Duodenal mucosa (tissue), 2 donors: ENCODE measurements around the gene RSPH1.

Source experiments
- H3K27ac ChIP-seq: one replicate; pipeline ENCODE4 v1.7.0; 2013; ENCODE audit warnings: low read depth, low read length
- H3K27me3 ChIP-seq, 2 donors: one replicate each; pipeline ENCODE4 v1.7.0; 2013; ENCODE audit warnings: low read length in 2 of 2, control low read depth in 1 of 2; ENCODE audit not compliant: insufficient read depth in 2 of 2, control insufficient read depth in 1 of 2
- H3K36me3 ChIP-seq, 2 donors: one replicate each; pipeline ENCODE4 v1.7.0; 2013; ENCODE audit warnings: low read length in 2 of 2, control low read depth in 1 of 2; ENCODE audit not compliant: insufficient read depth in 2 of 2, control insufficient read depth in 1 of 2
- H3K4me1 ChIP-seq, 2 donors: one replicate each; pipeline ENCODE4 v1.7.0; 2013; ENCODE audit warnings: low read length in 2 of 2, control low read depth in 1 of 2; ENCODE audit not compliant: insufficient read depth in 2 of 2, control insufficient read depth in 1 of 2
- H3K4me3 ChIP-seq, 2 donors: one replicate each; pipeline ENCODE4 v1.7.0; 2013; ENCODE audit warnings: low read length in 2 of 2, low read depth in 1 of 2
- H3K9ac ChIP-seq, 2 donors: one replicate each; pipeline ENCODE4 v1.7.0; 2013; ENCODE audit warnings: low read length in 2 of 2, low read depth in 1 of 2
- H3K9me3 ChIP-seq, 2 donors: one replicate each; pipeline ENCODE4 v1.7.0; 2013; ENCODE audit warnings: low read length in 2 of 2, control low read depth in 1 of 2; ENCODE audit not compliant: control insufficient read depth in 1 of 2

The RSPH1 gene

GRCh38 chr21:42514883-42515228, 18.8 kb upstream of the RSPH1 start:
- peaks cover 36 to 38% of the 10 kb centered on the region in 2 donors for H3K4me1 ChIP-seq
- no peaks in the 10 kb centered on the region for H3K9me3 ChIP-seq
- peaks cover 19 to 21% of the 10 kb centered on the region in 2 donors for H3K36me3 ChIP-seq
- H3K27me3 ChIP-seq, result no peaks in the 10 kb centered on the region
- H3K27ac ChIP-seq, result peak overlapping the region; percentile 68
- H3K9ac ChIP-seq, result peak overlapping the region; percentile 82 to 87
- H3K4me3 ChIP-seq, result peak overlapping the region; percentile 84 to 86

DNA sequence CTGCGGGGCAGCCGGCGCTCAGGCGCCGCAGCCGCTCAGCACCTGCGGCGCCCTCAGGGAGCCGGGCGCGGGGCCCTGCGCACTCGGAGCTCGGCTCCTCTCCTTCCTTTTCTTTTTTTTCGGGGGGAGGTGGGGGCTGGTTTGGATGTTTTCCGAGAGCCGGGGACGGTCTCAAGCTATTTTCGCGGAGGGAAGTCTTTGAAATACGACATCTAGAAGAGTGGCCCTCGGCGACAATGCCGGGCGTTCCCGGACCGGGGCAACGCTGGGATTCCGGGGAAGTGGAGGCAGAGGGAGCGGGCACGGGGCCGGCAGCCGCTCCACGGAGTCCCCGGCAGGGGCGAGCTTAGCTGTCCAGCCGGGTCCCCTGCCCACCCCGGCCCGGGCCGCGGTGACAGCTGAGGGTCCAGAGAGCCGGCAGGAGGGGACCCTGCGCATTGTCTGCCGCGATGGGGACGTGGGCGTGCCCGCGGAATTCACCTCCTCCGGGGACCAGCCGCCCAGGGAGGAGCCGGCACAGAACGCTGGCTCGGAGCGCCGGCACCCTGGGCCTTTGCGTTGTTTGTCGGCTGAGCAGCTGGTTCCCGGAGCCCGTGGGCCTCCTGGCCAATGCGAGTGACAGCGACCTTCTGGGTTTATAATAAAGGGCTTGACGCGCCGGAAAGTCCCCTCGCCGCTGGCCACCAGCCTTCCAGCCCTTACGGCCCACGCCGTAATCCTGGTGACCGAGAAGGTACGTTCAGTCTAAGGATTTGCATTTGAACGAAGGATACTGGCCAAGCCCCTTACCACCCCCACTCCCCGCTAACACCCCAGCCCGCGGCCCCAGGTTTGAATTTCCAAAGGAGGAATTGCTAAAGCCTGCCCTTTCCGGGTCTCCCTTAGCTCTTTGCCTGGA, 18.2 kb upstream of the RSPH1 start:
- Histone ChIP-seq H3K4me1 (peaks cover 38% of the 10 kb centered on the region in 2 donors), H3K9me3 (no peaks in the 10 kb centered on the region), H3K9ac (peak overlapping the region; percentile 82 to 87), H3K36me3 (peaks cover 15 to 18% of the 10 kb centered on the region in 2 donors), H3K27me3 (no peaks in the 10 kb centered on the region), H3K4me3 (peak overlapping the region; percentile 84 to 86), H3K27ac (peak overlapping the region; percentile 68)

GRCh38 chr21:42513151-42513984, 17.3 kb upstream of the RSPH1 start, which contains the start of gene SLC37A1:
Gene SLC37A1 (plus strand): TSS chr21:42513852. CDS start chr21:42518455, 4,603 bp downstream.
- H3K27ac ChIP-seq, result peak within 1 kb of the TSS; percentile 68
- H3K4me1 ChIP-seq, result peaks cover 30 to 37% of the 10 kb centered on the region in 2 donors
- H3K36me3 ChIP-seq, result peaks cover 6 to 9% of the 10 kb centered on the region in 2 donors
- peak within 1 kb of the TSS; percentile 84 to 86 for H3K4me3 ChIP-seq
- H3K9ac ChIP-seq, result peak within 1 kb of the TSS; percentile 82 to 87
- no peaks in the 10 kb centered on the region for H3K27me3 ChIP-seq
- H3K9me3 ChIP-seq, result no peaks in the 10 kb centered on the region

- Histone ChIP-seq H3K9me3 (no peaks in the 10 kb centered on the region), H3K4me3 (no peak overlapping the region), H3K27ac (no peak overlapping the region), H3K4me1 (peaks cover 21 to 28% of the 10 kb centered on the region in 2 donors), H3K9ac (peak overlapping the region in 1 of 2 donors; percentile 64), H3K27me3 (no peaks in the 10 kb centered on the region), H3K36me3 (peaks cover 0 to 2% of the 10 kb centered on the region in 2 donors)
Measured at GRCh38 chr21:42512346-42513034, 16.5 kb upstream of the RSPH1 start.

GRCh38 chr21:42509244-42509643, 13.2 kb upstream of the RSPH1 start:
- H3K4me3 ChIP-seq, result no peak overlapping the region
- no peaks in the 10 kb centered on the region for H3K9me3 ChIP-seq
- no peaks in the 10 kb centered on the region for H3K27me3 ChIP-seq
- no peak overlapping the region for H3K27ac ChIP-seq
- peaks cover 8 to 12% of the 10 kb centered on the region in 2 donors for H3K4me1 ChIP-seq
- H3K9ac ChIP-seq, result no peak overlapping the region
- H3K36me3 ChIP-seq, result no peaks in the 10 kb centered on the region

DNA sequence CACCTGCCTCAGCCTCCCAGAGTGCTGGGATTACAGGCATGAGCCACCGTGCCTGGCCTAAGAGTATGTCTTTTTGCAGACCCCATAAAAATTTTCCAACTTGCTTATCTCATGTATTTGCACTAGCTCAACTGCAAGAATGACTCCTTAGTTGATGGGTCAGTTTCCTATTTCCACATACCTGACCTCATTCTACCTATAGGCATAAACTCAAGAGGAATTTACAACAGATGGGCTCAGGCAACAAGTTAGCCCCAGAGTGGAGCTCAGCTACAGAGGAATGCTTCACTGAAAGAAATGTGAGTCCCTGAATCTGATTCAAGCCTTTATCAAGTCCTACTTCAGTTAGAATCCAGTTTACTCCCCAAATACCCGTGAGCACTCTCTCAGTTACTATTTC, 12.3 kb upstream of the RSPH1 start:
- Histone ChIP-seq H3K9me3 (no peaks in the 10 kb centered on the region), H3K9ac (no peak overlapping the region), H3K27ac (no peak overlapping the region), H3K4me3 (no peak overlapping the region), H3K4me1 (peaks cover 8 to 12% of the 10 kb centered on the region in 2 donors), H3K27me3 (no peaks in the 10 kb centered on the region), H3K36me3 (no peaks in the 10 kb centered on the region)

DNA sequence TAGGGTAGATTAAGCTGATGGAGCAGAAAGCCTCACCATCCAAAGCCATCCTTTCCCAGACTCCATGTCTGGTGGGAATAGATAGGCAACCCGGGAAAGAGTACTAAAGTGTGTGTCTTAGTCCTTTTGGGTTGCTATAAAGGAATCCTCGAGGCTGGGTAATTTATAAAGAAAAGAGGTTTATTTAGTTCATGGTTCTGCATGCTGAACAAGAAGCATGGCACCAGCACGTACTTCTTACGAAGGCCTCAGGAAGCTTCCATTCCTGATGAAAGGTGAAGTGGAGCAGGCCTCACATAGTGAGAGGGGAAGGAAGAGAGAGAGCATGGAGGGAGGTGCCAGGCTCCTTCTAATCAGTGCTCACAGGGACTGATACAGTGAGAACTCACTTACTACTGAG, 11.4 kb upstream of the RSPH1 start:
- H3K27ac ChIP-seq, result no peak overlapping the region
- no peak overlapping the region for H3K4me3 ChIP-seq
- H3K27me3 ChIP-seq, result no peaks in the 10 kb centered on the region
- peaks cover 0 to 6% of the 10 kb centered on the region in 2 donors for H3K4me1 ChIP-seq
- H3K9ac ChIP-seq, result no peak overlapping the region
- no peaks in the 10 kb centered on the region for H3K9me3 ChIP-seq
- no peaks in the 10 kb centered on the region for H3K36me3 ChIP-seq

DNA sequence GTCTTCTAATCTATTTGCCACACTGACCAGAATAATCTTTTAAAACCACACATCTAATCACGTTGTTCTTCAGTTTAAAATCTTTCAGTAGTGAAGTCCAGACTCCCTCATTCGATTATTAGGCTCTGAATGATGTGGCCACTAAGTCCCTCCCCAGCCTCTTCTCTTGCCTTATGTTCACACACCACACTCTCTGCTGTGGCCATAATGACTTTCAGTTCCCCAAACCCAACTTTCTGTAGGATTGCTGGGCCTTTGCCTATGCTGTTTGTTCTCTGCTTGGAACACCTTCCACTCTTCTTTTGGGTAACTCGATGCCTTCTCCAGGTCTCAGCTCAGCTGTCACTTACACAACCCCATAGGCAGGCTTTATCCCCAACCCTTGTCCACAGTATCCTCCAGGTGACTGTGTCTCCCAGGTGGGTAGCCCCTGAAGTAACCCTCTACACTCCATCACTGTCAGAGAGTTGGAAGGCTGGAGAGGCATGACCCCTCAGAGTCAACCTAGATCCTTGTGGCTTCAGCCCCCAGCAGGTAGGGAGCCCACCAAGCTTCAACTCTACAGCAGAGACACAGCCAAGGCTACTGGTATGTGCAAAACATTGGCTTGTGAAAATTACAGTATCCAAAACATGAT, 9.2 kb upstream of the RSPH1 start:
- no peak overlapping the region for H3K9ac ChIP-seq
- H3K27me3 ChIP-seq, result no peaks in the 10 kb centered on the region
- no peak overlapping the region for H3K4me3 ChIP-seq
- H3K4me1 ChIP-seq, result peaks cover 0 to 6% of the 10 kb centered on the region in 2 donors
- no peaks in the 10 kb centered on the region for H3K36me3 ChIP-seq
- no peak overlapping the region for H3K27ac ChIP-seq
- no peaks in the 10 kb centered on the region for H3K9me3 ChIP-seq

DNA sequence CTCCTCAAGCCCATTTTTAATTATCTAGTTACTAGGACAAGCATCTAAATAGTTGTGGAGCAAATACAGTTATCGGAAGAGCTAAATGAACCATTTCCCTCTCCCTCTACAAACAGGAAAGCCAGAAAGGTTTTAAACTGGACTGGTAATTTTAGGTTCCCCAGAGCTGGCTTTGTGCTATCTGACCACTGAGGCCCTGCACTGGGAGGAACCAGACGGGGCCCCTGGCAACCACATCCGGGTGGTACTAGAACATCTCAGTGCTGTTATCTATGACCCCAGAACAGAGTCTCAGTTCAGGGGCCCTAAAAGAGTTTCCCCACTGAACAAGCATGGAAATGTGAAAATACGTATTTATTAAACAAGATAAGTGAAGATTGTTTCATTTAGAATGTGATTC, 7.7 kb upstream of the RSPH1 start:
- H3K4me1 ChIP-seq, result no peaks in the 10 kb centered on the region
- no peak overlapping the region for H3K4me3 ChIP-seq
- H3K36me3 ChIP-seq, result no peaks in the 10 kb centered on the region
- H3K9ac ChIP-seq, result no peak overlapping the region
- H3K27me3 ChIP-seq, result no peaks in the 10 kb centered on the region
- no peaks in the 10 kb centered on the region for H3K9me3 ChIP-seq
- H3K27ac ChIP-seq, result no peak overlapping the region
